HAP-1 (cell line): Measurements from ENCODE around the gene ZNF609.

Experiments used
- DNase-seq, 2 experiments: peaks; one replicate each; pipeline ENCODE4 v3.0.0-alpha.2; 2016 to 2020; ENCODE audit warnings: low spot score in 2 of 2
- H3K27me3 ChIP-seq: fragments of 250-450 bp; sonication (Bioruptor Pico); 2 replicates; pipeline ENCODE4 v1.5.1; 2020; ENCODE audit warnings: low read depth, mild to moderate bottlenecking, moderate library complexity
- H3K36me3 ChIP-seq: fragments of 250-450 bp; sonication (Bioruptor Pico); replicated peaks from 2 replicates; pipeline ENCODE4 v1.5.1; 2020; ENCODE audit warnings: mild to moderate bottlenecking
- H3K4me1 ChIP-seq: fragments of 250-450 bp; sonication (Bioruptor Pico); 2 replicates; pipeline ENCODE4 v1.5.1; 2020; ENCODE audit warnings: mild to moderate bottlenecking
- H3K4me3 ChIP-seq: fragments of 250-450 bp; sonication (Bioruptor Pico); 2 replicates; pipeline ENCODE4 v1.5.1; 2020; ENCODE audit warnings: mild to moderate bottlenecking, moderate library complexity
- H3K9me3 ChIP-seq: fragments of 250-450 bp; sonication (Bioruptor Pico); 2 replicates; pipeline ENCODE4 v1.5.1; 2020; ENCODE audit warnings: mild to moderate bottlenecking, moderate library complexity
- in situ Hi-C: fragments of 300-500 bp; cut with MboI; formaldehyde crosslinking; loops from 3 replicates; pipeline ENCODE4 v1.14.3; 2020; ENCODE audit warnings: low sequenced_read_pairs, inconsistent platforms, mixed read lengths

The ZNF609 gene

DNA sequence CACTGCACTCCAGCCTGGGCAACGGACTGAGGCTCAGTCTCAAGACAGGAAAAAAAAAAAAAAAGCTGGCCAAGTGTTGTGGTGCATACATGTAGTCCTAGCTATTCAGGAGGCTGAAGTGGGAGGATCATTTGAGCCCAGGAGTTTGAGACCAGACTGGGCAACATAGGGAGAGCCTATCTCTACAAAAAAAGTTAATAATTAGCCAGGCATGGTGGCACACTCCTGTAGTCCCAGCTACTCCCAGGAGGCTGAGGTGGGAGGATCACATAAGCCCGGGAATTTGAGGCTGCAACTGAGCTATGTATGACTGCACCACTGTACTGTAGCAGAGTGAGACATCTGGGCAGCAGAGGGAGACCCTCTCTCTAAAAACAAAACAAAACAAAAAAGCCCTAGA lies 256.1 kb downstream of the ZNF609 start:
- H3K4me1 ChIP-seq, result no peaks in the 10 kb centered on the region
- no peaks in the 10 kb centered on the region for H3K36me3 ChIP-seq
- no peaks in the 10 kb centered on the region for H3K27me3 ChIP-seq
- in situ Hi-C loops, result no loop called here
- no peak overlapping the region for H3K4me3 ChIP-seq
- no peak for DNase-seq
- no peaks in the 10 kb centered on the region for H3K9me3 ChIP-seq

DNA sequence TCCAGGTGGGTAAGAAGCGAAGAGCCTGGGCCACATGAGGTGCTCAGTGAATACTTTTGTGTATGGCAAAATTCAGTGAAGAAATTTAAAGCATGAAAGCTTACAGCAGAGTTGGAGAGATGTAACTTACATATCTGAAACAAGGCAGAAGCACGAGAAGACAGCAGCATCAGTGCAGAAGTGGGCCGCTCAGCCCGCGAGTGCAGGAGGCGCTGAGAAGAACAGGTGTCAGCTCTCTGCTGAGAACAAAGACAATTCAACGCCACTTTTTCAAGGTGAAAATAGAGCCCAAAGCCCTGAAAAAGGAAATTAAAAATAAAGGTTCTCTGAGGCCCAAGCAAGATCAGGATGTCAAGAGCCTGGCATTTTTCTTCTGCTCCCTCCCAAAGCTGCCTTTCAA lies 256.8 kb downstream of the ZNF609 start:
- Histone ChIP-seq H3K36me3 (no peaks in the 10 kb centered on the region), H3K27me3 (no peaks in the 10 kb centered on the region), H3K9me3 (no peaks in the 10 kb centered on the region), H3K4me1 (no peaks in the 10 kb centered on the region), H3K4me3 (no peak overlapping the region)
- DNase-seq, result no peak
- in situ Hi-C loops, result no loop called here

DNA sequence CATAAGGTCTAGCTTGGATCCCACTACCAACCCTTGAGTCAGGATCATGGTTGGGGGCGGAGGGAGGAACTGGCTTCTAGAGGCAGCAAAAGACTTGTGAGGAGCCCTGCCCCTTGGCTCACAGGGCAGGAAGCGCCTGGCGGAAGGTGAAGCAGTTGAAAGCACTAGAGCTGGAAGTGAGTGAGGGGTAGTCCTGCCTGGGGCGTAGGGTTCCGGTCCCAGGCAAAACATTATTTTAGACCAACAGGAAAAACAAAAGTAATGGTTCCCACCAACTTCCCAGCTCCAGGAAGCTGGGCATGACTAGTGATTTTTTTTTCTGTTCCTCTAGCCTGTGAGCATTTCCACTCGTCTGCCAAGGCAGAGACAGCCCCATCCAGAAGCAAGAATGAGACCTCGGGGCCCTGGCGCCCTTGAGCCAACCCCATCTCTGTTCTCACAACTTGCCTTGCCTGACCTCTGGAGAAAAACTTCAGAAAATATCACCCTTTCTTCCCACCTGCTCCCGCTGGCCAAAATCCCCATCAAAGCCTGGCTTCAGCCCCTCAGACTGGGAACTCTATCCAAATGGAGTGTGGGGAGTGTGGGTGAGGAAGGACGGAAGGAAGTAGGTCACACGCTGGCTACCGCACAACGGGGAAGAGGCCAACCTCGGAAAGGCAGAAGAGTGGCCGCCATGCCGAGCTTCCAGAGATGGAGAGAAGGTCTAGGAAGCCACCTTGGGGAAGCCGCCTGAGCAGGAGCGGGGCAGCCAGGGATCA lies 257.5 kb downstream of the ZNF609 start:
- Histone ChIP-seq H3K9me3 (no peaks in the 10 kb centered on the region), H3K4me1 (no peaks in the 10 kb centered on the region), H3K36me3 (no peaks in the 10 kb centered on the region), H3K27me3 (no peaks in the 10 kb centered on the region), H3K4me3 (no peak overlapping the region)
- DNase-seq, result no peak
- in situ Hi-C loops, result no loop called here

DNA sequence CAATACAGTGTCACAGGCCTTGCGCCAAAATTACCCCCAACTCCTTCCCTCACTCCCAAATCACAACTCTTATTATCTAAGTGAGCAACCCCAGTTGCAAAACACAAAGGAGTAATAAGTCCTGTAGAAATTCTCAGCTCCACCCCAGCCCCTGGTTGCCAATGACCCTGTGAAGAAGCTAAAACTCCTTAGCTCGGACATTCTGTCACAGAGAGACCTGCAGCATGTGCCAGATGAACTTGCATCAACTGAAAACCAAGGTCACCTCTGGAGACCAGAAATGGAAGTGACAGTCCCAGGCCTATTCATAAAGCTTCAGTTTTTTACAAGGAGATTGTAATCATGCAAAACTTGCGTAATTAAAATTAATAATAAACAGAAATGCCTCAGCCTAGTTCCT lies 259.8 kb downstream of the ZNF609 start:
- Histone ChIP-seq H3K4me3 (no peak overlapping the region), H3K27me3 (no peaks in the 10 kb centered on the region), H3K4me1 (no peaks in the 10 kb centered on the region), H3K9me3 (no peaks in the 10 kb centered on the region), H3K36me3 (no peaks in the 10 kb centered on the region)
- in situ Hi-C loops, result no loop called here
- DNase-seq, result no peak

DNA sequence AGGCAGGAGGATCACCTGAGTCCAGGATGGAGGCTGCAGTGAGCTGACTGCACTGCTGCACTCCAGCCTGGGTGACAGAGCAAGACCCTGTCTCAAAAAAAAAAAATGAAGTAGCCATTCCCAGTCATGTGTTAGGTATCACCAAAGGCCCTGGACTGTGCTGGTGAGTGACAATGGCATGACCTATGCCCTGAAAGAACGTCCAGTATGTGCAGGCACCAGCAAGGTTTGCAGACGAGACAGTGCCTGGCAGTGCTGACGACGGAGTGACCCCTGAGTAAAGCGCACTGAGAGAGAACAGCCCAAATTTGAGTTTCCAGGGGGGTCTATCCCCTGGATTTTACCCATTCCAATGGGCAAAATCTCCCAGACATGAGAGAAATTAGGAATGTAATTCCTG lies 269.8 kb downstream of the ZNF609 start:
- H3K27me3 ChIP-seq, result no peaks in the 10 kb centered on the region
- H3K9me3 ChIP-seq, result no peaks in the 10 kb centered on the region
- no peaks in the 10 kb centered on the region for H3K36me3 ChIP-seq
- no peak overlapping the region for H3K4me3 ChIP-seq
- in situ Hi-C loops, result loop anchor here (5.0 to 10.0 kb wide), 2 partner anchors 82 to 365 kb away; no protein-coding TSS in a partner anchor
- DNase-seq, result no peak
- no peaks in the 10 kb centered on the region for H3K4me1 ChIP-seq

DNA sequence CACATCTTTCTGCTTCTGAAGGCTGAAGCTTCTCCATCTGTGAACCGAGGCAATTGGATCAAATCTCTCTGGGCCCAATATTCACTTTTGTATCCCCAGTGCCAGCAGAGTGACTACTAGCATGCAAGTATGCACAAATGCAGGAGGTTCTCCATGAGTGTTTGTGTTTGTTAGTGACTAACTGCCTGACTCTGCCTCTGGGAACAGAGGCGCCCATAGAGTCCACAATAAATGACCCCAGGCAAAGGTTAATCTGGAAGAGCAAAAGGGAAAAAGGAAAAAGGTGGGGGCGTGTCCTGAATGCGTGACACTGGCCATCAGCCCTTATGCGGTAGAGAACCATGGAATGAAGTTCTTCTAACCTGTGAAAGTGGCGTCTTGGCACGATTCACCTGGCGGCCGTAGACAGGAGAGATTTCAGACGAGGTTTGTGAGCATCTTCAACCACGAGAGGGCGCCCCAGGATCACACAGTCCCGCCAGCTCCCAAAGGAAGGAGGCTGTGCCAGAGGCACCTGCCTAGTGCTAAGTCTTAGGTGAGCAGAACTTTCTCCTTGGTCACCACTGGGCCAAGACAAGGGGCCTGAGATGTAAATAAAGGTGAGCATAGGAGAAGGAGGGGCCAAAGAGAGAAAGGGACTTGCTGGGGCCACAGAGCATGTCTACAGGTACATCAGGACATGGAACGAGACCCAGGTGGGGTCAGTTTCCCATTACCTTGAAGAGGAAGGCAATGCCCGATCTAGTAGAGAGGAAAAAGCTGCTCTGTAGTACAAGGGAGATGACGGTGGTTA lies 270.8 kb downstream of the ZNF609 start:
- Histone ChIP-seq H3K36me3 (no peaks in the 10 kb centered on the region), H3K27me3 (no peaks in the 10 kb centered on the region), H3K4me3 (no peak overlapping the region), H3K9me3 (no peaks in the 10 kb centered on the region), H3K4me1 (no peaks in the 10 kb centered on the region)
- in situ Hi-C loops, result loop anchor here (5.0 to 10.0 kb wide), 2 partner anchors 81 to 364 kb away; no protein-coding TSS in a partner anchor
- peak; percentile 90 to 98 for DNase-seq

DNA sequence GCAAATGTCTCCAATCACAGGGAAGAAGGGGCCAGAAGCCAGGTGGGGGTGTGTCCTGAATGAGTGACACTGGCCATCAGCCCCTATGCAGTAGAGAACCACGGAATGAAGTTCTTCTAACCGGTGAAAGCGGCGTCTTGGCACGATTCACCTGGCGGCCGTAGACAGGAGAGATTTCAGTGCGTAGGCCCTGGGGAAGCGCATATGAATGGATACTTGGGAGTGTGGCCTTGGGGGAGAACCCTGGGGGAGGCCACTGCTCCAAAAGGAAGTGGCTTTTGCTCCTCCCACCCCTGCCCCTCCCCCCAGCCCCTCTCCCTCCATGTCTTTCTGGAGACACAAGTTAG lies 271.4 kb downstream of the ZNF609 start:
- in situ Hi-C loops, result loop anchor here (5.0 to 10.0 kb wide), 2 partner anchors 81 to 363 kb away; no protein-coding TSS in a partner anchor

DNA sequence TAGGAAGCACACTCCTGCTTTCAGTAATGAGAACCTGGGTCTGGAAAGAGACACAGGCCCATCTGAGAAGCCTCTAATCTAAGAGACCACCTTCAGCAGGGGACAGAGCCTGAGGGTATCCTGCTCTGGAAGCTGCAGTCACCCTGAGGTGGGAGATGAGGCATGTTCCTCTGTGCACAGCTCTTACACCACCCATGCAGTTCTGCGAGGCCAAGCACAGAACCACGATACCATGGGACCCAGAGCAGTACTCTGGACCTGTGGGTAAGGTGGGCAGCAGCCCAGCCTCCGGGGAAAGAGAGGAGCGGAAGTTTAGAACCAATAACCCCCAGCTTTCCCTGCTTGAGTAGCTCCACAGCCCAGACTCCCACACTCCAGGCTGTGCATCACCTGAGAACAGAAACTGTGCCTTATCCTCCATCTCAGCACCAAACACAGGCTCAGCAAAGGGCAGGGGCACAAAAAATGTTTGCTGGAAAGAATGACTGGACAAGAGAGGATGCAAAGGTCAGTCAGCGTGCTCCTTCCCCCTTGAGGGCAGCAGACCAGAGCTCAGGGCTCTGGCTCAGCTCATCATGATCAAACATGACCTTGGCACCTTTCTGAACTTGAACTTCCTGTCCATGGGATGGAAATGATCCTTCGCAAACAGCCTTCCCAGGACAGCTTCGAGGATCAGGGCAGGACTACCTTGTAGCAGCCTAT lies 271.9 kb downstream of the ZNF609 start:
- no peak for DNase-seq
- no peaks in the 10 kb centered on the region for H3K4me1 ChIP-seq
- H3K4me3 ChIP-seq, result no peak overlapping the region
- no peaks in the 10 kb centered on the region for H3K27me3 ChIP-seq
- H3K36me3 ChIP-seq, result no peaks in the 10 kb centered on the region
- in situ Hi-C loops, result loop anchor here (5.0 to 10.0 kb wide), 2 partner anchors 80 to 362 kb away; no protein-coding TSS in a partner anchor
- H3K9me3 ChIP-seq, result no peaks in the 10 kb centered on the region

More for the DNA sequence above, 271.4 kb downstream of the ZNF609 start:
- Histone ChIP-seq H3K36me3 (no peaks in the 10 kb centered on the region), H3K4me1 (no peaks in the 10 kb centered on the region), H3K27me3 (no peaks in the 10 kb centered on the region), H3K9me3 (no peaks in the 10 kb centered on the region), H3K4me3 (no peak overlapping the region)
- no peak for DNase-seq
